Measurements from ENCODE around the gene DIAPH2. TPM values are rescaled to one million over a fixed set of nuclear protein-coding genes. Genes with fewer than 3 reads are reported as not detected.

DIAPH2 gene
- total RNA-seq, 1 donor from 2014 or later, result 32.9 TPM

- intact Hi-C loops (cut with DNase I), result no loop called here
- ATAC-seq (no peak), DNase-seq (no peak)
- Histone ChIP-seq H3K9me3 (no peaks in the 10 kb centered on the region), H3K27me3 (no peaks in the 10 kb centered on the region), H3K4me1 (no peaks in the 10 kb centered on the region), H3K4me3 (no peak overlapping the region), H3K27ac (no peak overlapping the region), H3K36me3 (no peaks in the 10 kb centered on the region)
- TF ChIP-seq CTCF (IDR thresholded peaks at IDR 0.05), result no peak
Measured at GRCh38 chrX:97633798-97634197, 949.2 kb downstream of the DIAPH2 start.

GRCh38 chrX:97636473-97637140, 952.0 kb downstream of the DIAPH2 start:
- intact Hi-C loops (cut with DNase I), result no loop called here
- Histone ChIP-seq H3K4me1 (no peaks in the 10 kb centered on the region), H3K36me3 (no peaks in the 10 kb centered on the region), H3K27ac (no peak overlapping the region), H3K9me3 (no peaks in the 10 kb centered on the region), H3K27me3 (no peaks in the 10 kb centered on the region), H3K4me3 (no peak overlapping the region)
- ATAC-seq, result no peak
- no peak for TF ChIP-seq CTCF (IDR thresholded peaks at IDR 0.05)
- DNase-seq, result no peak

- no peaks in the 10 kb centered on the region for H3K9me3 ChIP-seq
- H3K27ac ChIP-seq, result no peak overlapping the region
- TF ChIP-seq CTCF (IDR thresholded peaks at IDR 0.05), result no peak
- no peaks in the 10 kb centered on the region for H3K4me1 ChIP-seq
- no peak overlapping the region for H3K4me3 ChIP-seq
- H3K27me3 ChIP-seq, result no peaks in the 10 kb centered on the region
- no peak for DNase-seq
- no peak for ATAC-seq
- no peaks in the 10 kb centered on the region for H3K36me3 ChIP-seq
- intact Hi-C loops (cut with DNase I), result no loop called here
Measured at GRCh38 chrX:97637289-97637688, 952.6 kb downstream of the DIAPH2 start.

- no peaks in the 10 kb centered on the region for H3K9me3 ChIP-seq
- H3K4me1 ChIP-seq, result no peaks in the 10 kb centered on the region
- H3K27ac ChIP-seq, result no peak overlapping the region
- H3K4me3 ChIP-seq, result no peak overlapping the region
- no peak for TF ChIP-seq CTCF (IDR thresholded peaks at IDR 0.05)
- no peaks in the 10 kb centered on the region for H3K27me3 ChIP-seq
- no peak for DNase-seq
- intact Hi-C loops (cut with DNase I), result no loop called here
- H3K36me3 ChIP-seq, result no peaks in the 10 kb centered on the region
- no peak for ATAC-seq
Measured at GRCh38 chrX:97638621-97639020, 954.0 kb downstream of the DIAPH2 start.

GRCh38 chrX:97639526-97639925, 954.9 kb downstream of the DIAPH2 start:
- Histone ChIP-seq H3K4me1 (no peaks in the 10 kb centered on the region), H3K27me3 (no peaks in the 10 kb centered on the region), H3K36me3 (no peaks in the 10 kb centered on the region), H3K4me3 (no peak overlapping the region), H3K9me3 (no peaks in the 10 kb centered on the region), H3K27ac (no peak overlapping the region)
- ATAC-seq, result no peak
- TF ChIP-seq CTCF (IDR thresholded peaks at IDR 0.05), result no peak
- no peak for DNase-seq
- intact Hi-C loops (cut with DNase I), result no loop called here

Other genes with a start within 250 kb of the DIAPH2 start
- 1.3 TPM for gene RPA4, start 199.1 kb downstream of the DIAPH2 start, total RNA-seq